A549 treated with Hydrocortisone at 1 μM for 4 hours (cell line): ENCODE results near the gene RFPL1. TPM values are rescaled to one million over a fixed set of nuclear protein-coding genes. Genes with fewer than 3 reads are reported as not detected.

Experiments
- total RNA-seq: library from RNA; stranded (reverse); fragments of 200-300 nt; extraction: Qiagen RNA extraction; gene quantifications from 5 replicates; pipeline ENCODE4 v1.2.3, GENCODE V29; 2022

The RFPL1 gene
- not detected in 5 replicates for total RNA-seq

GRCh38 chr22:29438283-29438682, at the start of gene RFPL1:
RFPL1 (plus strand) TSS chr22:29438583.

GRCh38 chr22:29479417-29480261, 41.3 kb downstream of the RFPL1 start, which contains the start of gene NEFH:
NEFH (plus strand) TSS chr22:29480218; CDS start chr22:29480263, 45 bp downstream.

Other genes with a start within 250 kb of the RFPL1 start
- 0.15 to 0.61 TPM (median 0.48 TPM) in 5 replicates for gene EMID1, start 232.7 kb upstream of the RFPL1 start, total RNA-seq
- 20.6 to 28.9 TPM (median 26.2 TPM) in 5 replicates for gene RHBDD3, start 170.6 kb upstream of the RFPL1 start, total RNA-seq
- 204 to 246 TPM (median 207 TPM) in 5 replicates for gene EWSR1, start 170.3 kb upstream of the RFPL1 start, total RNA-seq
- gene GAS2L1, start 131.9 kb upstream of the RFPL1 start, total RNA-seq = 26.7 to 39.7 TPM (median 33.8 TPM) in 5 replicates
- 0.17 to 0.38 TPM (median 0.25 TPM) in 5 replicates for gene RASL10A, start 122.9 kb upstream of the RFPL1 start, total RNA-seq
- gene AP1B1, start 50.0 kb upstream of the RFPL1 start, total RNA-seq = 24.6 to 27.6 TPM (median 26.2 TPM) in 5 replicates
- 0.09 to 0.16 TPM (median 0.09 TPM) in 5 replicates for gene NEFH, start 41.6 kb downstream of the RFPL1 start, total RNA-seq
- gene THOC5, start 115.2 kb downstream of the RFPL1 start, total RNA-seq = 27.0 to 31.6 TPM (median 31.1 TPM) in 5 replicates
- 56.9 to 62.8 TPM (median 60.2 TPM) in 5 replicates for gene NIPSNAP1, start 142.5 kb downstream of the RFPL1 start, total RNA-seq
- 11.7 to 17.0 TPM (median 14.3 TPM) in 5 replicates for gene NF2, start 165.1 kb downstream of the RFPL1 start, total RNA-seq